RWPE2 (cell line): ENCODE data around the gene DBR1.

Source experiments
- ATAC-seq: fragments of 200-7000 bp; cut with Tn5 transposase; 3 replicates; pipeline ENCODE4 v1.9.1; 2021; ENCODE audit warnings: low read depth
- DNase-seq: peaks from one replicate; pipeline ENCODE4 v3.0.0-alpha.2; 2020; ENCODE audit warnings: low spot score
- H3K27ac ChIP-seq: fragments of 450-650 bp; 2 replicates; pipeline ENCODE4 v1.5.1; 2017; ENCODE audit warnings: mild to moderate bottlenecking; ENCODE audit not compliant: poor library complexity, severe bottlenecking
- H3K27me3 ChIP-seq: fragments of 250-450 bp; sonication (Bioruptor Pico); 2 replicates; pipeline ENCODE4 v1.5.1; 2021; ENCODE audit warnings: mild to moderate bottlenecking, moderate library complexity; ENCODE audit not compliant: insufficient read depth, poor library complexity, severe bottlenecking
- H3K36me3 ChIP-seq: fragments of 250-450 bp; sonication (Bioruptor Pico); 2 replicates; pipeline ENCODE4 v1.5.1; 2020; ENCODE audit warnings: low read depth, mild to moderate bottlenecking, moderate library complexity
- H3K4me1 ChIP-seq: fragments of 250-450 bp; sonication (Bioruptor Pico); 2 replicates; pipeline ENCODE4 v1.5.1; 2021; ENCODE audit warnings: mild to moderate bottlenecking, moderate library complexity; ENCODE audit not compliant: insufficient read depth, poor library complexity, severe bottlenecking
- H3K4me3 ChIP-seq: fragments of 250-450 bp; sonication (Bioruptor Pico); 2 replicates; pipeline ENCODE4 v1.5.1; 2021; ENCODE audit warnings: mild to moderate bottlenecking, moderate library complexity; ENCODE audit not compliant: severe bottlenecking
- H3K9me3 ChIP-seq: fragments of 250-450 bp; sonication (Bioruptor Pico); 2 replicates; pipeline ENCODE4 v1.5.1; 2021; ENCODE audit warnings: mild to moderate bottlenecking, moderate library complexity; ENCODE audit not compliant: severe bottlenecking
- CTCF ChIP-seq: fragments of 450-650 bp; IDR thresholded peaks from one replicate; pipeline ENCODE4 v1.5.1; 2017; ENCODE audit warnings: mild to moderate bottlenecking, moderate library complexity; ENCODE audit not compliant: poor library complexity, severe bottlenecking

Gene DBR1

DNA sequence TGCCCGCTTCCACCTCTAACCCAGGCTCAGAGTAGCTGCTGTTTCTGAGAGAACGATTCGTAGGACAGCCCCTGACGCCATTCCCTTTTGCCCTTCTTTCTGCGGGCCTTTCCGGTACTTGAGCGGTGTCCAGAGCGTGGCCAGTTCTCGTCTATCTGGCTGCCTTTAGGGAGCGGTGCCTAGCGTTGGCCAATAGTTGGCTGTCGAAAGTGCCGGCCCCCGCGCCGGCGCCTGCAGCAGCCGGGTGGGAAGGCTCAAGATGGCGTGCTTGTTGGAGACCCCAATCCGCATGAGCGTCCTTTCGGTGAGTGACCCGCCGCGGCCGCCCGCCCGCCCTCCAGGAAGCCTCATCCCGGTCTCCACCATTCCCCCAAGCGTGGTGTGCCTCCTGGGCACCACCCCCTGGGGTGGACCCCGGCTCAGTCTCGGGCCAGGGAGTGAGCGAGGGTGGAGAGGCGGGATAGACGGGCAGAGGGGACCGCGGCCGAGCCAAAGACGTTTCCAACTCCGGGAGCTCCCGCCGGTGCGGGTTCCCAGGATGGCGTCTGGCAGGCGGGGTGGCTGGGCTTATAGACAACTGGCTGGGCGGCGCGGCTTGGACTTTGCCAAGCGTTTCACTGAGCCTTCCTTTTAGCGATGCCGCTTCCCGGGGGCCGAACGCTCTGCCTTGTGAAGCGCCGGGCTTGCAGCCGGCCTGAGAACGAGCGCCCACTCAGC lies 12.7 kb upstream of the DBR1 start, which contains the start of gene ARMC8:
Gene ARMC8 (plus strand): TSS at position 6 of the 717 bp plus-strand sequence. CDS start 254 bp downstream, at position 260.
- Histone ChIP-seq H3K4me1 (peaks cover 12% of the 10 kb centered on the region), H3K9me3 (no peaks in the 10 kb centered on the region), H3K4me3 (peak within 1 kb of the TSS; percentile 71), H3K27ac (peak within 1 kb of the TSS; percentile 90), H3K36me3 (peaks cover 20% of the 10 kb centered on the region), H3K27me3 (no peaks in the 10 kb centered on the region)
- peak; percentile 59 for ATAC-seq
- no peak for TF ChIP-seq CTCF
- peak; percentile 66 for DNase-seq

DNA sequence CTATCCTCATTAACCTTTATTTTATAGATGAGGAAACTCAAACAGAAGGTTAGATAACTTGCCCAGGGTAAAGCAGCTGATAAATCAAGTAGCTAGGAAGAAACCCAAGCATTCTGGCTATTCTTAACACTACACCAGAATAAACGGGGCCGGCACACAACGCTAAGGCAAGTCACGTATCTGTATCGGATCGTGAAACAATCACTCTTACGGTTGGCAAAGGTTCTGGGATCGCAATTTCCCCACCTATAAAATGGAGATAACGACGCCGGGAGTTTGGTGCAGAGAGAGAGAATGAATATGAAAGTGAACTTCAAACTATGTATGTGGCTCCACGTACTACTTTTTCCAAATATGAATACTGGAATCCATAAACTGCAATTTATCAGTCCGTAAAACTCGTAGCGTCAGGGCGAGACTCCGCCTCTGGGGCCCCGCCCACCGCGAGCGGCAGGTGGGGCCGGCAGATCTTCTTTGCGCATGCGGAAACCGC lies 12.1 kb upstream of the DBR1 start:
- H3K36me3 ChIP-seq = peaks cover 20% of the 10 kb centered on the region
- ATAC-seq (peak; percentile 79), DNase-seq (peak; percentile 84)
- H3K4me1 ChIP-seq = peaks cover 12% of the 10 kb centered on the region
- H3K9me3 ChIP-seq = no peaks in the 10 kb centered on the region
- H3K4me3 ChIP-seq = peak overlapping the region; percentile 71
- H3K27ac ChIP-seq = peak overlapping the region; percentile 90
- no peaks in the 10 kb centered on the region for H3K27me3 ChIP-seq
- no peak for TF ChIP-seq CTCF

GRCh38 chr3:138186221-138186620 lies 11.5 kb upstream of the DBR1 start:
- ATAC-seq = no peak

DNA sequence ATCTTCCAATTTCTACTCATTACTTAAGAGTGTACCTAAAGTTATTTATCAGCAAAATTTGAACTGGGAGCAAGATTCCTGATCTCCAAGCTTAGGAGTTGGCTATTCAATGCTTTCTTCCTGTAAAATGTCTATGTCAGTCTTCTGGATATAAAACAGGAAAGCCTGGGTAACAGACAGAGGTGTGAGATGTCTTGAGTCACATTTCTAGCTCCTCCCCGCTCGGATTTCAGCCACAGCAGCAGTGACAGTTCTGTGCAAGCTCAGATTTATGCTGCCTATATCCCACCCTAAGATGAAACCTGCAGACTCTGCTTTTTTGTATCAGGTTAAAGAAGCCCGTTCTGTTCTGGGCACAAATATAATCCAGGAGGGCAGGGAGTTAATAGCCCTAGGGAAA lies 10.3 kb upstream of the DBR1 start:
- Histone ChIP-seq H3K27me3 (no peaks in the 10 kb centered on the region), H3K36me3 (peaks cover 7% of the 10 kb centered on the region), H3K4me3 (no peak overlapping the region), H3K9me3 (no peaks in the 10 kb centered on the region), H3K4me1 (peaks cover 12% of the 10 kb centered on the region), H3K27ac (no peak overlapping the region)
- DNase-seq = no peak
- ATAC-seq = no peak
- no peak for TF ChIP-seq CTCF

More at GRCh38 chr3:138186221-138186620, 11.5 kb upstream of the DBR1 start:
- DNase-seq = no peak
- no peaks in the 10 kb centered on the region for H3K27me3 ChIP-seq
- H3K27ac ChIP-seq = no peak overlapping the region
- H3K4me3 ChIP-seq = peak overlapping the region; percentile 71
- H3K9me3 ChIP-seq = no peaks in the 10 kb centered on the region
- peaks cover 12% of the 10 kb centered on the region for H3K4me1 ChIP-seq
- peaks cover 16% of the 10 kb centered on the region for H3K36me3 ChIP-seq
- no peak for TF ChIP-seq CTCF

DNA sequence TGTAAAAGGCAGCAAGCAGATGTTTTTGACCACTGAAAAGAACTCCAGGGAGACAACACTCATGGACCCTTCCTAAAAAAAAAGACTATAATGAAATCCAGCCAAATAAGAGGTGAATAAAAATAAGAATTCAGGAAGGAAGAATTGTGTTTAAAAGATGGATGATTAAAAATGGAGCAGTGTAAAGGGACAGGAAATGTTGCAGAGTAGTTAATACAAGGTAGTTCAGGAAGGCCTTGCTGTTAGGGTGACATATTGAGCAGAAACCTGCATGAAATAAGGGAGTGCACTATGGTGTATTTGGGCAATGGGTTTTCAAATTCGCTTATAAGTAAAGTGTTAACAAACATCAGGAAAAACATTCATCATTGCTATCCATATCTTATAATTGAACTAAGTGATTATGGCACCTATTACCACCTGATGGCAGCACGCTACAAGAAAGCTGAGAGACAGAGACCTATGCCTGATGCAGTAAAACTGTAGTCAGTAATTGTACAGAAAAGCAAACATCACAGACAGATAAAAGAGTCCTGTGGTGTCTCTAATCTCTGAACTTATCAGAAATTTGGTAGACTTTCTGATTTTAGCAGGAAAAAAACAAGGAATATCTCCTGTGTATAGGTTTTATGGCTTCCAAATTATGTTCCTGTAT lies 5.8 kb upstream of the DBR1 start:
- ATAC-seq (peak; percentile 94), DNase-seq (no peak)
- H3K27me3 ChIP-seq = no peaks in the 10 kb centered on the region
- TF ChIP-seq CTCF = peak; percentile 89
- no peaks in the 10 kb centered on the region for H3K4me1 ChIP-seq
- no peak overlapping the region for H3K4me3 ChIP-seq
- H3K36me3 ChIP-seq = no peaks in the 10 kb centered on the region
- H3K27ac ChIP-seq = no peak overlapping the region
- H3K9me3 ChIP-seq = no peaks in the 10 kb centered on the region
